HuH-7.5 (cell line): ENCODE results near the gene DDX47.
A peak's percentile ranks its signal among the peaks of the same experiment; 100 is the strongest.

ENCODE experiments used
- DNase-seq: peaks from one replicate; pipeline ENCODE4 v3.0.0; 2011; ENCODE audit warnings: low spot score

The DDX47 gene

DNA sequence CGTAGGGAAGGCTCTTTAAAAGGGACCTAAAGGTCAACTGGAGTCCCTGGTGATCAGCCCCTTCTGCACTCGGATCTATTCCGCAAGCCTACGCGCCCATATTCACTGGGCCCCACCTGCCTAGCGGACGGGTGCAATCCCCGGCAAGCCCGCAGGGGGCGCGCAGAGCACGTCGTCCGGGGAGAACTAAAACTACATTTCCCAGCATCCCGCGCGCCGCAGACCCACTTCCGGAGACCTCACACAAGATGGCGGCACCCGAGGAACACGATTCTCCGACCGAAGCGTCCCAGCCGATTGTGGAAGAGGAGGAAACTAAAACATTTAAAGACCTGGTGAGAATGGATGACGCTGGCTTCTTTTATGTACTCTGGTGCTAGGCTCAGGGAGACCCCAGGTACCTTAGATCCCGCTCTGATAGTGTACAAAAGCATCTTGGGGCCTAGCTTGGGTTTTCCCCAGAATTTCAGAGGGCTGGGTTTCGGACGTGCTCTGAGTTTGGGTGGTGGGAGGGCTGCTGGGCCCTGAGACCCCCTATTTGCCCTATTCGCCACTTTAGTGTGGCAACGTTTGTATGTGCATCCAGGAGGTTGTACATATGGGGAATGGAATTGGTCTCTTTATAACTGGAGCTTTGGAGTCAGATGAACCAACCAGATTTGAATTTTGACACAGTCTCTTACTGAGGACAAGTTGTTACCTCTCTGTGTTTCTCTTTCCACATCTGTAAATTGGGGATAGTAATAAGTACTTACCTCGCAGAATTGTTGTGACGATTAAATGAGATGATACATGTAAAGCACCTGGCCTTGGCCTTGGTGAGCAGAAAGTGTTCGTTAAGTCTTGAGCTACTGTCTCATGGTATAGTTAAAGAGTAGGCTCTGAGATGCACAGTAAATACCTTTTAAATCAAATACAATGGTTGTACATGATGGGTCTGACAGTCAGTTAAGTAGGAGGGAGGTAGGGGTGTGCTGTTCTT lies at the start of gene DDX47:
Gene DDX47, plus strand, starts transcription at position 227 of the 982 bp plus-strand sequence. Its CDS starts 22 bp downstream, at position 249.
- DNase-seq = peak; percentile 79

DNA sequence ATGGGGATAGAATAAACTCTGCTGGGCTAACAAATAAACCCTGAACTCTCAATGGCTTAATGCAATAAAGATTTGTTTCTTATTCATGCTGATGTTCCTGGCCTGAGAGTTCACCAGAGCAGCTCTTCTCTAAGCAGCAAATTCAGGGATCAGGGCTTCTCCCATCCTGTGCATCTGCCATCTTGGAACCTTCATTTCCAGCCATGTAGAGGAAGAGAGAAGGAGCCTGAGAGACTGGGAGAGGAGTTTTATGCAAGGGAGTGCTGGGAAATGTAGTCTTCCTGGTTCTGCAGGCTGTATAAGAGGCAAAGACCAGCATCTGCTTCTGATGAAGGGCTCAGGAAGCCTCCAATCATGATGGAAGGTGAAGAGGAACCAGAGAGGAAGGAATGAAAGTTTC lies 48.3 kb upstream of the DDX47 start:
- DNase-seq = no peak

DNA sequence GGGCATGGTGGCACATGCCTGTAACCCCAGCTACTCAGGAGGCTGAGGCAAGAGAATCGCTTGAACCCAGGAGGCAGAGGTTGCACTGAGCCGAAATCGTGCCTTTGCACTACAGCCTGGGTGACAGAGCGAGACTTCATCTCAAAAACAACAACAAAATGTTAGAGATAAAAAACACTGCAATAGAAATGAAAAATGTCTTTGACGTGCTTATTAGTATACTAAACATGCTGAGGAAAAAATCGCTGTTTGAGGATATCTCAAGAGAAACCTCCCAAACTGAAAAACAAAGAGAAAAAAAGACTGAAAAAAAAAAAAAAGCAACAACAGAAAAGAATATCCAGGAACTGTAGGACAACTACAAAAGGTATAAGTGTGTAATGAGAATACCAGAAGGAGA lies 42.9 kb upstream of the DDX47 start:
- no peak for DNase-seq

DNA sequence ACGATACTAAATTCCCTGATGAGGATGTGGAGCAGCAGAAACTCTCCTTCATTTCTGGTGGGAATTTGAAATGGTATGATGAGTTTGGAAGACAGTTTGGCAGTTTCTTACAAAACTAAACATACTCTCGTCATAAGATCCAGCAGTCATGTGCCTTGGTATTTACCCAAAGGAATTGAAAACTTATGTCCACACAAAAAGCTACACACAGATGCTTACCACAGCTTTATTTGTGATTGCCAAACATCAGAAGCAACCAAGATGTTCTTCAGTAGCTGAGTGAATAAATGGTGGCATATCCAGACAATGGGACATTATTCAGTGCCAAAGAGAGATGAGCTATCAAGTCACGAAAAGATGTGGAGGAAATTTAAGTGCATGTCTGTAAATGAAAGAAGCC lies 38.4 kb upstream of the DDX47 start:
- no peak for DNase-seq

DNA sequence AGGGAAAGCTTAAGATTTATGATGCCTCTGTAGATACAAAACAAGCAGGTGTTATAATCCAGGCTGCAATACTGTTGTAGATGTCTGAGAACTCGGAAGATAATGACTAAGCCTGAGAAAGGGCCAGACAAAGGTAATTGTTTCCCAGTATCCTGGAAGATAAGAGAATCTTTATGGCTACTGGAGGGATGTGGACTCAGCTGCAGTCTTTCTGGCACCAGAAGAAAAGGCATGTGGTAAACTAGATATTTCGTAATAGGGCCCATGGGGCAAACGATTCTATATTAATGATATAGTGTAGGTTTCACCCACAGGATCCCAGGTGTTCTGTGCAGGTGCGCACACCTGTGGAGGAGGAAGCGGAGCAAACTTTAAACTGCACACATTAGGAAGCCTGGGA lies 36.9 kb upstream of the DDX47 start:
- no peak for DNase-seq

DNA sequence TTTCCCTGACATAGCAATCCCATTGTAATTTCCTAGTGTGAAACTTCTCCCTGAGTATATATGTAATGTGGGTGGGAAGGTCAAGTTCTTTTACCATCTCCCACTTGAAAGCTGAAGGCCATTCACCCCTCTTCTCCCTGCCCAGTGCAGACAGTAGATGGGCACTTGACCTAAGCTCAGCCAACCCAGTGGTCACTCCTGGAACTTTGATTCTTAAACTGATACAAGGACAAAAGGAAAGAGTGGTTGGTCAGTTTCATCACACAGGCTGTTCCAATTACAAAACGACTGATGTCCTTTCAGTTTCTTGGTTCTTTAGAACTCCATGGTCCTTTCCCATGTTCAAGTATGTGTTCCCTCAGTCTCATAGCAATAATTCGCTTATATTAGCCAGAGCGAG lies 36.1 kb upstream of the DDX47 start:
- DNase-seq = no peak

DNA sequence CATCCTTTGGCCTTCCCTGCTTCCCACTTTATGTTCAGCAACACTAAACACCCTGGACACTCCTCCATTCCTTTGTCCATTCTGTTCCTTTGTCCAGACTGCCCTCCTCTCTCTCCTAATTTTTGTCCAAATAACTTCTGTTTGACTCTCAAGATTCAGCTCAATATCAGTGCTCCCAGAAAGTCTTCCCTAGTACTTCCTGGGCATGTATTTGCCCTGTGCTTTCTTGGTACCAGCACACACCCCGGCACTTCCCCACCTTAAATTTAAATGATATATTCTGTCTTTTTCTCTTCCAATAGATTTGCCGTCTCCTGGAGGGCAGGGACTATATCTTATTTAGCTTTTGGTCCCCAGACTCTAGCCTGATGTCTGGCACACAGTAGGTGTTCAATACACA lies 34.1 kb upstream of the DDX47 start:
- no peak for DNase-seq

DNA sequence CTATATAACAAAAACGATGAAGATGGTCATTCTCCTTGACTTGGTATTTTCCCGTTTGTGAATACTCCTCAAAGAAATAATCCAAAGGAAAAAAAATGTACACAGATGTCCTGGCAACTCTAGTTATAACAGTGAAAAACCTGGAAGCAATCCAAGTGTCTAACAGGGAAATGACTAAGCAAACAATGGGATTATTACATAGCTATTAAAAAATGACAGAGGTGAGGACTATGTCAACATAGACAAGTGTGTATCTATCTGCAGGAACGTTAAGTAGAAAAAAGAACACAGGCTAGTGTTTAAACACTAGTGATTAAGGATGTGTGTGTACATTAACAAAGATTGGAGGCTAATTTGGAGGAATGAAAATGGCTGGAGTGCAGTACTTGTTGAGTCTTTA lies 33.6 kb upstream of the DDX47 start:
- no peak for DNase-seq

DNA sequence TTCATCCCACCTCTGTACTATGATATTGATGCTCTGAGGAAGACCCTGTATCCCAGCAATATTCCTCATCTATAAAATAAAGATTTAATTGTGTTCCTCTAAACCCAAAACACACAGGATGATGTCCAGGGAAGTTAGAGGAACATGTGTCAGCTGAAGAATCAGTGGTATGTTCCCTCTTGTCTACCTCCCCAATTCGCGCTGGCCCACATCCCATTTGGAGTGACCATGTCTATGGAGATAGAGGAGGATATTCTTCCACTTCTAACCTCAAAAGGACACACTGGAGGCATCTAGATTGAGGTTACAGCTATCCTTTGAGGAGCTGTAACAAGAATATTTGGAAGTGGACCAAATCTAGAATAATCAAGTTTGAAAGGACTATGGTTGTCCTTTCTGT lies 29.0 kb upstream of the DDX47 start:
- no peak for DNase-seq

DNA sequence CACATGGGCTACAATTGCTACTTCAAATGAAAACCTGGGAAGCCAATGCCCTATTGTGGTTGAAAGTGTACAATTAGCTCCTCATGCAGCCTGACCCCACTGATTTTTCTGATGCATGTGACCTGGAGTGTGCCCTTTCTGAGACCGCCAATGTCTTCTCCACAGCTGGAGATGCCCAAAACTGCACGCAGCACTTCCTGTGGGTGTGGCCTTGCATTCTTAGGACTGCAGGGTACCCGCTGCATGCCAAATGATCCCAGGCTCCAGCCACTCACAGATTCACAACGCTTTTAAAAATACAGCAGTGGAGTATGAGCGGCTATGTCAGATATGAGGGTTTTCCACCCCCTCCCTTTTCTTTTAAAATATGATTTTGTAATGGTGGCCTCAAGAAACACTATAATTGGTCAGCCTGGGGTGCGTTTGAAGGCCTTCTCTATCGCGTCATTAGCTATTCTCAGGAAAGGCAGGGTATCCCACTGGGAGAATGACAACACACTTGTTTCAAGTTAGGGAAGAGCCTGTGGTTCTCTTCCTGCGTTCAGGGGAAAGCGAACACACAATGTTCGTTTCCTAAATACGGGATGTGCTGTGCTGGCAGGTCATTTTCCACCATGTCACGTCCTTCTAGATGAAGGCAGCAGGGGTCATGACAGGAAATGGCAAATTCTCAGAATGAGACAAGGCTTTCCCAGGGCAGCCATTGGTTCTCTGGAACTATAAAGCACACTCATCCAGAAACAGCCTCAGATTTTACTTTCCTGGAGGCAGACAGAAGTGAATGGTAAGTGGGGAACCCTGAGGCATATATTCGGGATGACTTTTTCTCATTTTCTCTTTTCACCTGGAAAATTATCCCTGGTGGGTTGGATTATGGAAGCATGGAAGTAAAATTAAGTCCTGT lies 28.0 kb upstream of the DDX47 start, which contains the start of gene APOLD1:
Gene APOLD1, plus strand, starts transcription at position 749 of the 904 bp plus-strand sequence. Its CDS starts 33 bp downstream, at position 782.
- no peak for DNase-seq

DNA sequence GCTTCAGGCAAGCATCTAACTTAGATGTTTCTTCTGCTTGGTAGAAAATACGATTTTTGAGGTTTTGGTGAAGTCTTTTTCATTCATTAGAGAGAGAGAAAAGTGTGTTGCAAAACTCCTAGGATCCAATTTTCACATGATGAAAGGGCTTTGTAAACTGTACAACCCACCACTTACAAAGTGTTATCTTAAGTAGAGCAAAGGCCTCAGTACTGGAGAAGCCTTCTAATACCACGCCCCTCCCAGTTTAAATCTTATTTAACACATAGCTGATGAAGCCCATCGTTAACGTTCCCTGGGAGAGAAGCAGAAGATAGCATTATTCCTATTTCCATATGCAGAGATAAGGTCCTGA lies 26.8 kb upstream of the DDX47 start:
- no peak for DNase-seq

DNA sequence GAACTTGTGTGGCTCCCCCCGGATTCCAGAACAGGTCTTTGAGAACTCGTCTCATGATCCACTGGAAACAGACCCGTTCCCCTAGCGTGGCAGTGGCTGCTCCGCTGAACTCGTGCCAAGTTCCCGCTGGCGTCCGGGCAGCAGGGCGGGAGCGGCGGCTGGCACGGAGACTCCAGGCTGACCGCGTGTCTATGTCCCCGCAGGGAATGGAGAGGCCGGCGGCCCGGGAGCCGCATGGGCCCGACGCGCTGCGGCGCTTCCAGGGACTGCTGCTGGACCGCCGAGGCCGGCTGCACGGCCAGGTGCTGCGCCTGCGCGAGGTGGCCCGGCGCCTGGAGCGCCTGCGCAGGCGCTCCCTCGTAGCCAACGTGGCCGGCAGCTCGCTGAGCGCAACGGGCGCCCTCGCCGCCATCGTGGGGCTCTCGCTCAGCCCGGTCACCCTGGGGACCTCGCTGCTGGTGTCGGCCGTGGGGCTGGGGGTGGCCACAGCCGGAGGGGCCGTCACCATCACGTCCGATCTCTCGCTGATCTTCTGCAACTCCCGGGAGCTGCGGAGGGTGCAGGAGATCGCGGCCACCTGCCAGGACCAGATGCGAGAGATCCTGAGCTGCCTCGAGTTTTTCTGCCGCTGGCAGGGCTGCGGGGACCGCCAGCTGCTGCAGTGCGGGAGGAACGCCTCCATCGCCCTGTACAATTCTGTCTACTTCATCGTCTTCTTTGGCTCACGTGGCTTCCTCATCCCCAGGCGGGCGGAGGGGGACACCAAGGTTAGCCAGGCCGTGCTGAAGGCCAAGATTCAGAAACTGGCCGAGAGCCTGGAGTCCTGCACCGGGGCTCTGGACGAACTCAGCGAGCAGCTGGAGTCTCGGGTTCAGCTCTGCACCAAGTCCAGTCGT lies 26.2 kb upstream of the DDX47 start:
- DNase-seq = peak; percentile 88

DNA sequence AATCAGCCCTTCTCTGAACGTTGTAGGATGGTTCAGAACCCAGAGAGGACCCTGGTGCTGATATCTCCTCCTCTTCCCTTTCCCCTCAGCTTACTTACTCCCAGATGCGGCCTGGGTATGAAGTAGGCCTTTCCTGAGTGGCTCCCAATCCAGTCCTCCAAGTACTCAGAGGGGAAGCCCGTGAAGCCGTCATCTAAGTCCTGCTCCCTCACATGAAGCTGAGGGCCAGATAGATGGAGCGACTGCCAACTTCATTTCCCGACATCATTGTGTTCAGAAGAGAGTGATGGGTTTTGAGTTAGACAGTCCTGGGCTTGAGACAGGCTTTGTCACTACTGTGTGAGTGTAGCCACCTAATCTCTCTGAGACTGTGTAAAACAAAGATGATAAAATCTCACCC lies 25.0 kb upstream of the DDX47 start:
- DNase-seq = no peak

DNA sequence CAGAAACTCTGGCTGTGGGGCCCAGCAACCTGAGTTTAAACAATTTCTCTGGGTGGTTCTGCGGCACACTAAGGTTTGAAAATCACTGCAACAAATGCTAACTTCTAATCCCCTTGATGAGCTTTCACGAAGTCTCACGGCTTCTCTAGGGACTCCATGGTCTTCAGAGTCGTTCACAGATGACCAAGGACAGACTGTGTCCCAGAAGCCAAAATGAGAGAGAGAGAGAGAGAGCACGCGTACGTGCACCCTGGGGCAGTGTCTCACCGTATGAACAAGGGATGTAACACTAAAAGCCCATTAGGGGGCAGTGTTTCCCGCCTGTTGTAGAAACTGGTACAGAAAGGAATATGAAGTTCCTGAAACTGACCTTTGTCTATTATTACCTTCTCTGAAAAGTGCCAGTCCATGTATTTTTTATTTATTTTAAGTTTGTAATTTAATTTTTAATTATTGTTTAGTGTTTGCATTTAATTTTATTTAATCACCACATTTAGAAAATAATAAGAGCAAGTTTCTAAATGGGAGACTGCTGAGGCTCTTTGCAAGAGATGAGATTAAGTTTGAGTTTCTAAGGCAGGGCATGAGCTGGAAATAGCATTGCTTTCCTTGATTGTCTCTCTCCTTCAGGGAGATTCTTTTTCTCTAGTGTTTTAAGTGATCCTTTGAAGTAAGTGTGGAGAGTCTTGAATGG lies 24.3 kb upstream of the DDX47 start:
- peak; percentile 47 for DNase-seq

DNA sequence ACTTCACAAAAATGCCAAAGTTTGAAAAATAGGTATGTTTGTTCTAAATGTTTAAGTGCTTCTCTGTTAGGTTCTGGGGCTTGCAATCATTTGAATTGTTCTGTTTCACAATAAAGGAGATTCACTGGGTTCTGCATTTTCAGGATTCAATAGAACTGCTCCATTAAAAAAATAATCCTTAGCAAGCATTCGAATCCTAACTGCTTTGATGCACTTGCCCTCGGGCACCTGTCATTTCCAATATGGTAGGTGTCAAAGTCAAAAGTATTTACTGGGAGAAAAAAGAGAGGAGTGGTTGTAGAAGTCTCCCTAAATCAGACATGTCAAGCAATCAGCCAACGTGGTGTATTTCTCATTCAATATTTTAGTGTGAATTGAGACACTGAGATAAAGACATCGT lies 22.2 kb upstream of the DDX47 start:
- DNase-seq = no peak

DNA sequence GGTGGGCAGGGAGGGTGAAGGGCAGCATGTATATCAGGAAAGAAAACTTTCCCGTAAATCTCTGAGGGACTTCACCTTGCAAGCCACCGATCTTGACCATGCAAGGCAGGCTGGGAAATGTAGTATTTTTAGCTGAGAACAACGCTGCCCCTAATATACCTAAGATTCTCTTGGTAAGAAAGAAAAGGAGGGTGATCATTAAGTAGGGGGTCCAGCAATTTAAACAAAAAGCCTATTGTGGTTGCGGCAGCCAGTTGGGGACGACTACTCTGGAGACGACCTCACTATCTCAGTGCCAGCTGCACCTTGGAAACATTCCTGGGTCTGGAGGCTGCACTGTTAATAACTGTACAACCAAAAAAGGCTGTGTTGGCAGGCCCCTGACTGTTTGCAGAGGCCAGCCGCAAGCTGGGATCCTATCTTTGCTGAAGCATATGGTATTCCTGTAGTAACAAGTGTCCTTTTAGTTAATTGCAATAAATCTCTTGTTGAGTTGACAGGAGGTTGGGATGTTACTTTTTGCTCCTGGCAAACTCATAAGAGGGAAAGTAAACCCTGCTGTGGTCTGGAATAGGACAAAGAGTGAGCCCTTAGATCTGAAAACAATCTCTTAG lies 21.3 kb upstream of the DDX47 start:
- no peak for DNase-seq

DNA sequence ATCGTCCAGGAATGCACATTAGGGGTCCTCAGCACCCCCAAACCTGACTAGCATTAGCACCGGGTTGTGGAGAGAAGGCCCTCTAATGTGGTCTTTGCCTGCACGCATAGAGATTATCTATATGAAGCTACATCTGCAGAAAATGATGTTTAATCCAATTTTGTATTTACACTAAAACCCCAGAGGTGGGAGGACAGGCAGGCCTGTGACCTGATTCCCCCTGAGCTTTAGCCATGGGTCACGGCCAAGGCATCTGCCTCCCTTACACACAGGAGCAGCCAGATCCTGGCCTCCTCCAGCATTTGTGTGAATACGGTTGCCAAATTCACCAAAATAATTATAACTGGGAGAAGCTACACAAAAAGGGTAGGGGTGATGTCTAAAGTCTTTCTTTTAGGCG lies 20.7 kb upstream of the DDX47 start:
- DNase-seq = no peak

DNA sequence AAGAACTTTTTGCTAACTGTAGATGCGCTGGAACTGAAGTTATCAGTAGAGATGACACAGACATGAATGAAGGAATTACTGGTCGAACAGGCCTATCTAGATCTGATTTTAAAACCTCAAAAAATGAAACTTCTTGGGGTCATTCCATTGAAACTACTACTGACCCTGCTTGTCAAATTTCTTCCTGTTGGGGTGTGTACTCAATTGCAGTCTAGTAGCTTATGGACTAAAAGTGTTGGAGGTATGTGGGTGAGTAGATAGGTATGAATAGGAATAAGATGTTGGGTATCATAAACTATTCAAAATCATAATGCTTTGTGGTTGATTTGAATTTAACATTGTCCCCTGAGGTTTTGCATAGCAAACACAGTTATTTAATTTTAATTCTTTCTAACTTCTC lies 18.5 kb upstream of the DDX47 start:
- DNase-seq = no peak

DNA sequence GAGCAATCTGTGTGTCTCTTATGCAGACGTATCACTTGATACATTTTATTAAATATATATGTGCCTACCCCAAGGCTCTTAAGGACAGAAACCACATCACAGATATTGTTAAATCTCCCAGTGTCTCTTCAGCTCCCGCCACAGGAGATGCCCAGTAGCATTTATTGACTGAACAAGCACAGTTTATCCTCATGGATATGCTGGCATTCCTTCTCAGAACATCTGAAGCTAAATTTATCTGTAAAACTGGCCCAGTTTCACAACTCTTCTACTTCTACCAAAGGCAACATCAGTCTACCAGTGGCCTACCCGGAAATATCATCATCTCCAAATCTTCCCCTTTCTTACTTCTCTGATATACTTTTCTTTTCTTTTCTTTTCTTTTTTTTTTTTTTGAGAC lies 17.0 kb upstream of the DDX47 start:
- DNase-seq = no peak

DNA sequence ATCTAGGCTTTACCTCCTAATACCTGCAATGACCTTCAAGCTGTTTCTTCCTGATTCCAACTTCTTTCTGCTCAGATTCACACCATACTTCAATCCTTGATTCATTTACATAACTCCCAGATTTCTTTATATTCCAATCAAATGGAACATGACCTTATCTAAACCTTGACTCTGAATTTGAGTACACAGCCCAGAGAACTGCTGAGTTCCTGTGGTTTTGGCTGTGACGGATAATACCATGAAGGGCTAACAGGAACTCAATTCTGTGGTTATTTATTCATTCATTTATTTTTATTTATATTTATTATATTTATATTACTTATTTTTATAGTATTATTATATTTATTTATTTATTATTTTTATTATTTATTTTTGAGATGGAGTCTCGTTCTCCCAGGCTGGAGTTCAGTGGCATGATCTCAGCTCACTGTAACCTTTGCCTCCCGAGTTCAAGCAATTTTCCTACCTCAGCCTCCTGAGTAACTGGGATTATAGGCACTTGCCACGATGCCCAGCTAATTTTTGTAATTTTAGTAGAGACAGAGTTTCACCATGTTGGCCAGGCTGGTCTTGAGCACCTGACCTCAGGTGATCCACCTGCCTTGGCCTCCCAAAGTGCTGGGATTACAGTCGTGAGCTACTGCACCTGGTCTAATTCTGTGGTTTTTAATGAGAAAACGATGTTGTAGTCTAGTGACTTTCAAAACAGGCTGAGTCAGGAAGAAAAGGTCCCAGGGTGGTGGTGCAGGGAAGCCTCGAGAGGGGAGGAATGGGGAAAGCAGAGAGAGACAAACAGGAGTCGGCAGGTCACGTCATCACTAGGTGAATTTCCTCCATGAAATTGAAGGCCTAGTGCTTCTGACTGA lies 16.0 kb upstream of the DDX47 start:
- no peak for DNase-seq
